ENCODE data around the gene EPN2. TPM values are rescaled to one million over a fixed set of nuclear protein-coding genes. Genes with fewer than 3 reads are reported as not detected.
A peak's percentile ranks its signal among the peaks of the same experiment; 100 is the strongest.

EPN2 gene
- total RNA-seq, 1 experiment from 2014 or later: 73.1 TPM

- POLR2A ChIA-PET: no interaction called here
- Histone ChIP-seq H3K79me2 (ENCODE audit: insufficient read depth, low read length) (no peaks in the 10 kb centered on the region), H3K4me2 (ENCODE audit: low read length) (peak overlapping the region; percentile 65), H3K9me2 (ENCODE audit: insufficient read depth) (no peaks in the 10 kb centered on the region), H3K4me1 (ENCODE audit: control insufficient read depth in 1 of 2, insufficient read depth in 2 of 2, low read length in 2 of 2) (peaks cover 26 to 36% of the 10 kb centered on the region in 2 experiments), H2AFZ (ENCODE audit: low read depth, low read length, poor library complexity, severe bottlenecking) (no peak overlapping the region), H3K27ac (ENCODE audit: low read depth, low read length) (peak overlapping the region; percentile 70), H3K9me3 (ENCODE audit: control insufficient read depth in 1 of 2, insufficient read depth in 1 of 2, low read depth in 1 of 2, low read length in 2 of 2) (no peaks in the 10 kb centered on the region), H3K36me3 (ENCODE audit: control insufficient read depth in 1 of 2, insufficient read depth in 2 of 2, low read length in 2 of 2) (0 out of 4 replicates have a peak, but pooled peaks cover 0 to 3% of the 10 kb centered on the region in 2 experiments), H3K9ac (ENCODE audit: low read length) (peak overlapping the region; percentile 35), H3K4me3 (replicated peaks in 1 of 2; ENCODE audit: low read depth in 1 of 2, low read length in 2 of 2) (peak overlapping the region in 1 of 2 experiments; percentile 2; a peak in 1 of 4 replicates), H3K27me3 (ENCODE audit: insufficient read depth, low read length) (no peaks in the 10 kb centered on the region), H4K20me1 (ENCODE audit: insufficient read depth) (no peaks in the 10 kb centered on the region)
- peak; percentile 23 for DNase-seq (ENCODE audit: low read depth, low spot score)
- CTCF ChIA-PET: interaction anchor here (1.1 kb wide), 1 partner anchor 8 kb away, joined by 3 read pairs; no protein-coding TSS in a partner anchor
- ATAC-seq: peak; percentile 80
- no TSS peak for BruUV-seq (replicated peaks)
- intact Hi-C loops (cut with micrococcal nuclease): no loop called here
- peak; percentile 43; the same call in 1 of the 2 replicates for TF ChIP-seq CBX3 (IDR thresholded peaks at IDR 0.05; ENCODE audit: low read depth)
- TF ChIP-seq JUND (IDR thresholded peaks at IDR 0.05): peak; percentile 53
- TF ChIP-seq TCF7L2 (IDR thresholded peaks at IDR 0.05; ENCODE audit: borderline replicate concordance, extremely low read depth, insufficient read depth, insufficient read length): no peak
- TF ChIP-seq SIN3A (IDR thresholded peaks at IDR 0.05; ENCODE audit: low read depth): peak; percentile 50; the same call in 1 of the 2 replicates
- peak; percentile 50; the same call in 1 of the 2 replicates for TF ChIP-seq MAX (IDR thresholded peaks at IDR 0.05)
- TF ChIP-seq EGR1 (IDR thresholded peaks at IDR 0.05; ENCODE audit: low read depth): 0 out of 2 replicates have a peak, but pooled peaks have one; percentile 45
- no peak for TF ChIP-seq POLR2AphosphoS5 (IDR thresholded peaks at IDR 0.05; ENCODE audit: low read depth, low read length)
- TF ChIP-seq FOSL1 (IDR thresholded peaks at IDR 0.05; ENCODE audit: low read depth): peak; percentile 59
- RAD21 ChIA-PET (ENCODE audit: low non-redundant PET in 1 of 2, low total read pairs in 2 of 2, uncharacterized antibody in 2 of 2, unreplicated experiment in 2 of 2): no interaction called here
Observed at GRCh38 chr17:19346351-19347255, 109.4 kb downstream of the EPN2 start.
